Measurements from ENCODE around the gene CRIP3. TPM values are rescaled to one million over a fixed set of nuclear protein-coding genes. Genes with fewer than 3 reads are reported as not detected.

The CRIP3 gene
- total and polyA plus RNA-seq, 2 donors (not counting 3 experiments of a cell fraction or from before 2014, with no cell fraction given): not detected

DNA sequence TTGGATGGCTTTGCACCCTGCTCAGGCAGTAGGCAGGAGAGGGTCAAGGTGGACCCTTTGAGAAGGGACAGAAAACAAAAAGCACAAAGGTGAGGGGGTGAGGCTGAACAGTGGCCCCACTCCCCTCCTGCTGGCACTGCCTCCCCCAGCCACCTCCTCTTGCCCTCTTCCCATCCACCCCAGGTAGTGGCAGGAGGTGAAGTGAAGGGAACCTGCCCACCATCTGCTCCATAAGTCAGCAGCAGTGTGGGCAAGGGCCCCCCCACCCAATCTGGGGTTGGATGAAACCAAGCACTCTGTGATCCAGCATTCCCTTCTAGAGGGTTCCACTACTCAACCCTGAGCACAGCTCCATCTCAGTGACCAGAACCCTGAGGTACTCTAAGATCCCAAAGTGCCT, 36.7 kb downstream of the CRIP3 start:
- ChIA-PET POLR2A (no interaction called here), CTCF (interaction anchor here (1.3 kb wide), 1 partner anchor 62 kb away, joined by 4 read pairs; no protein-coding TSS in a partner anchor)
- no peak overlapping the region for H2AFZ ChIP-seq (ENCODE audit: low read depth, low read length)
- intact Hi-C loops (cut with micrococcal nuclease): no loop called here
- H3K27me3 ChIP-seq (ENCODE audit: control insufficient read depth in 2 of 2, insufficient read depth in 2 of 2, low read length in 2 of 2): peaks cover 53 to 59% of the 10 kb centered on the region in 2 experiments
- H3K9ac ChIP-seq (replicated peaks; ENCODE audit: extremely low read depth, insufficient read depth, low read length): no peak overlapping the region
- no peak overlapping the region for H3K4me3 ChIP-seq (replicated peaks in 1 of 3; ENCODE audit: insufficient read depth in 1 of 3, low read depth in 1 of 3, low read length in 3 of 3)
- no peaks in the 10 kb centered on the region for H3K36me3 ChIP-seq (ENCODE audit: control insufficient read depth in 2 of 2, extremely low read depth in 1 of 2, insufficient read depth in 2 of 2, low read length in 2 of 2)
- BruUV-seq (replicated peaks): no TSS peak
- H3K9me3 ChIP-seq (replicated peaks; ENCODE audit: control insufficient read depth, insufficient read depth, low read length): no peaks in the 10 kb centered on the region
- H3K79me2 ChIP-seq (ENCODE audit: control insufficient read depth, insufficient read depth, low read length): no peaks in the 10 kb centered on the region
- H3K4me1 ChIP-seq (ENCODE audit: control insufficient read depth, extremely low read depth, insufficient read depth, low read length): no peaks in the 10 kb centered on the region
- TF ChIP-seq EZH2 (IDR thresholded peaks at IDR 0.05; ENCODE audit: borderline replicate concordance, low read depth, low read length, severe bottlenecking) (no peak), FOS (IDR thresholded peaks at IDR 0.05; ENCODE audit: borderline replicate concordance, insufficient read depth, low read length) (no peak), POLR2A (IDR thresholded peaks at IDR 0.05; ENCODE audit: low read depth, low read length) (no peak), MYC (IDR thresholded peaks at IDR 0.05; ENCODE audit: low read depth, low read length) (no peak), JUN (IDR thresholded peaks at IDR 0.05; ENCODE audit: borderline replicate concordance, insufficient read depth, insufficient read length, low read depth) (no peak), GATA2 (IDR thresholded peaks at IDR 0.05; ENCODE audit: insufficient read depth, insufficient read length, low read depth, low read length) (no peak), POLR2AphosphoS5 (IDR thresholded peaks at IDR 0.05; ENCODE audit: insufficient read depth, low read depth, low read length) (no peak)
- TF ChIP-seq, protein P1, sequence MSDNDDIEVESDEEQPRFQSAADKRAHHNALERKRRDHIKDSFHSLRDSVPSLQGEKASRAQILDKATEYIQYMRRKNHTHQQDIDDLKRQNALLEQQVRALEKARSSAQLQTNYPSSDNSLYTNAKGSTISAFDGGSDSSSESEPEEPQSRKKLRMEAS (IDR thresholded peaks at IDR 0.05; ENCODE audit: insufficient read depth, insufficient read length): no peak
- TF ChIP-seq, protein P2, sequence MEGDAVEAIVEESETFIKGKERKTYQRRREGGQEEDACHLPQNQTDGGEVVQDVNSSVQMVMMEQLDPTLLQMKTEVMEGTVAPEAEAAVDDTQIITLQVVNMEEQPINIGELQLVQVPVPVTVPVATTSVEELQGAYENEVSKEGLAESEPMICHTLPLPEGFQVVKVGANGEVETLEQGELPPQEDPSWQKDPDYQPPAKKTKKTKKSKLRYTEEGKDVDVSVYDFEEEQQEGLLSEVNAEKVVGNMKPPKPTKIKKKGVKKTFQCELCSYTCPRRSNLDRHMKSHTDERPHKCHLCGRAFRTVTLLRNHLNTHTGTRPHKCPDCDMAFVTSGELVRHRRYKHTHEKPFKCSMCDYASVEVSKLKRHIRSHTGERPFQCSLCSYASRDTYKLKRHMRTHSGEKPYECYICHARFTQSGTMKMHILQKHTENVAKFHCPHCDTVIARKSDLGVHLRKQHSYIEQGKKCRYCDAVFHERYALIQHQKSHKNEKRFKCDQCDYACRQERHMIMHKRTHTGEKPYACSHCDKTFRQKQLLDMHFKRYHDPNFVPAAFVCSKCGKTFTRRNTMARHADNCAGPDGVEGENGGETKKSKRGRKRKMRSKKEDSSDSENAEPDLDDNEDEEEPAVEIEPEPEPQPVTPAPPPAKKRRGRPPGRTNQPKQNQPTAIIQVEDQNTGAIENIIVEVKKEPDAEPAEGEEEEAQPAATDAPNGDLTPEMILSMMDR (IDR thresholded peaks at IDR 0.05; ENCODE audit: extremely low read depth in 1 of 2, insufficient read depth in 1 of 2, low read depth in 1 of 2, low read length in 2 of 2): no peak
- DNase-seq (ENCODE audit: low read depth, low spot score) (no peak), FAIRE-seq (no peak)
- no peaks in the 10 kb centered on the region for H4K20me1 ChIP-seq (replicated peaks; ENCODE audit: control insufficient read depth, extremely low read depth, insufficient read depth, low read length)
- no peak overlapping the region for H3K27ac ChIP-seq (ENCODE audit: insufficient read depth, low read depth, low read length)
- no peaks in the 10 kb centered on the region for H3K9me1 ChIP-seq (replicated peaks; ENCODE audit: control insufficient read depth, extremely low read depth, insufficient read depth, low read length)
- dilution Hi-C loops (cut with MboI; ENCODE audit: extremely low pct_ligation_motif_present, low sequenced_read_pairs): no loop called here
- no peak overlapping the region for H3K4me2 ChIP-seq (ENCODE audit: insufficient read depth, low read length)
